Mesenchymal stem cell (in vitro differentiated cells and primary cell): ENCODE data around the gene ARMC2. TPM values are rescaled to one million over a fixed set of nuclear protein-coding genes. Genes with fewer than 3 reads are reported as not detected.

ENCODE experiments used
- small RNA-seq: library from polyadenylated mRNA; stranded (forward); fragments of <200 nt; extraction: miRNeasy Mini kit (QIAGEN cat#:217004); gene quantifications from one replicate; pipeline ENCODE3, GENCODE V24; 2013; ENCODE audit warnings: low read depth

ARMC2 gene

Small RNA genes lying within 50 kb of the gene (small RNA-seq; reads per million reads assigned to genes)
- not detected for gene AL445189.2
- gene Z95118.1, result not detected
